Mesenchymal stem cell (in vitro differentiated cells and primary cell): ENCODE data around the gene MYO3A.

ENCODE experiments used
- DNase-seq: peaks from one replicate; pipeline ENCODE4 v3.0.0-alpha.2; 2013
- H2AFZ ChIP-seq: one replicate; pipeline ENCODE4 v1.6.1; 2013; ENCODE audit warnings: low read depth, mild to moderate bottlenecking, control low read depth, inconsistent platforms, low read length, moderate library complexity
- H2AK5ac ChIP-seq: 2 replicates; pipeline ENCODE4 v1.6.1; 2013; ENCODE audit warnings: low read length, moderate library complexity, mild to moderate bottlenecking, inconsistent platforms; ENCODE audit not compliant: severe bottlenecking
- H2BK120ac ChIP-seq: one replicate; pipeline ENCODE4 v1.6.1; 2013; ENCODE audit warnings: low read depth, mild to moderate bottlenecking, inconsistent platforms, low read length, moderate library complexity
- H2BK12ac ChIP-seq, 2 experiments: one replicate each; pipeline ENCODE4 v1.6.1; 2013; ENCODE audit warnings: inconsistent platforms in 2 of 2, low read length in 2 of 2, mild to moderate bottlenecking in 2 of 2, moderate library complexity in 2 of 2, control low read depth in 1 of 2
- H2BK15ac ChIP-seq: one replicate; pipeline ENCODE4 v1.6.1; 2013; ENCODE audit warnings: mild to moderate bottlenecking, low read depth, inconsistent platforms; ENCODE audit not compliant: poor library complexity, severe bottlenecking
- H2BK5ac ChIP-seq: 2 replicates; pipeline ENCODE4 v1.6.1; 2013; ENCODE audit warnings: low read depth, mild to moderate bottlenecking, low read length, control low read depth, inconsistent platforms; ENCODE audit not compliant: poor library complexity, severe bottlenecking
- H3K14ac ChIP-seq, 2 experiments: one replicate each; pipeline ENCODE4 v1.6.1; 2013; ENCODE audit warnings: inconsistent platforms in 2 of 2, low read length in 2 of 2, control low read depth in 1 of 2, mild to moderate bottlenecking in 1 of 2, moderate library complexity in 1 of 2
- H3K18ac ChIP-seq, 2 experiments: one replicate each; pipeline ENCODE4 v1.6.1; 2013; ENCODE audit warnings: inconsistent platforms in 2 of 2, low read length in 2 of 2, control low read depth in 1 of 2, low read depth in 1 of 2, mild to moderate bottlenecking in 1 of 2
- H3K23ac ChIP-seq, 2 experiments: one replicate each; pipeline ENCODE4 v1.6.1; 2013; ENCODE audit warnings: inconsistent platforms in 2 of 2, low read length in 2 of 2, mild to moderate bottlenecking in 2 of 2, moderate library complexity in 2 of 2, control low read depth in 1 of 2
- H3K27ac ChIP-seq: 2 replicates; pipeline ENCODE4 v1.5.1; 2013; ENCODE audit warnings: mild to moderate bottlenecking, moderate library complexity, low read length, control low read depth, inconsistent platforms; ENCODE audit not compliant: poor library complexity, severe bottlenecking
- H3K27me3 ChIP-seq, 2 experiments: 2 replicates each; pipeline versions ENCODE4 v1.6.1 to v1.7.0; 2013; ENCODE audit warnings: low read length in 2 of 2, mild to moderate bottlenecking in 2 of 2, moderate library complexity in 2 of 2, control low read depth in 1 of 2, inconsistent platforms in 1 of 2; ENCODE audit not compliant: control insufficient read depth in 1 of 2, insufficient read depth in 1 of 2
- H3K36me3 ChIP-seq, 2 experiments: 2 replicates each; pipeline versions ENCODE4 v1.6.1 to v1.7.0; 2013; ENCODE audit warnings: low read length in 2 of 2, control low read depth in 1 of 2, inconsistent platforms in 1 of 2, low read depth in 1 of 2, mild to moderate bottlenecking in 1 of 2; ENCODE audit not compliant: insufficient read depth in 2 of 2, control insufficient read depth in 1 of 2
- H3K4ac ChIP-seq, 2 experiments: one replicate each; pipeline ENCODE4 v1.6.1; 2013; ENCODE audit warnings: inconsistent platforms in 2 of 2, low read length in 2 of 2, mild to moderate bottlenecking in 2 of 2, moderate library complexity in 2 of 2, control low read depth in 1 of 2, low read depth in 1 of 2
- H3K4me1 ChIP-seq: 2 replicates; pipeline ENCODE4 v1.6.1; 2013; ENCODE audit warnings: low read depth, low read length, control low read depth; ENCODE audit not compliant: control insufficient read depth, insufficient read depth
- H3K4me2 ChIP-seq: 2 replicates; pipeline ENCODE4 v1.6.1; 2013; ENCODE audit warnings: low read length, mild to moderate bottlenecking, inconsistent platforms; ENCODE audit not compliant: poor library complexity, severe bottlenecking
- H3K4me3 ChIP-seq, 2 experiments: 2 replicates each; pipeline versions ENCODE4 v1.5.1 to v1.7.0; 2013; ENCODE audit warnings: low read length in 2 of 2, mild to moderate bottlenecking in 2 of 2, control low read depth in 1 of 2, low read depth in 1 of 2; ENCODE audit not compliant: insufficient read depth in 1 of 2
- H3K79me1 ChIP-seq: replicated peaks from 2 replicates; pipeline ENCODE4 v1.6.1; 2013; ENCODE audit warnings: mild to moderate bottlenecking, control low read depth, low read length, inconsistent platforms; ENCODE audit not compliant: poor library complexity, severe bottlenecking
- H3K9ac ChIP-seq: 2 replicates; pipeline ENCODE4 v1.7.0; 2013; ENCODE audit warnings: mild to moderate bottlenecking, low read length, moderate library complexity
- H3K9me3 ChIP-seq: 2 replicates; pipeline ENCODE4 v1.7.0; 2013; ENCODE audit warnings: mild to moderate bottlenecking, low read length; ENCODE audit not compliant: control insufficient read depth
- H4K8ac ChIP-seq: one replicate; pipeline ENCODE4 v1.6.1; 2013; ENCODE audit warnings: inconsistent platforms, mild to moderate bottlenecking, low read length, moderate library complexity
- H4K91ac ChIP-seq: one replicate; pipeline ENCODE4 v1.6.1; 2013; ENCODE audit warnings: mild to moderate bottlenecking, low read length, inconsistent platforms
- whole genome bisulfite sequencing: methylation state at CpG from one replicate; pipeline ENCODE4 v1.1.7; 2013; ENCODE audit warnings: mixed read lengths; 5-methylcytosine and 5-hydroxymethylcytosine counted together

MYO3A gene

DNA sequence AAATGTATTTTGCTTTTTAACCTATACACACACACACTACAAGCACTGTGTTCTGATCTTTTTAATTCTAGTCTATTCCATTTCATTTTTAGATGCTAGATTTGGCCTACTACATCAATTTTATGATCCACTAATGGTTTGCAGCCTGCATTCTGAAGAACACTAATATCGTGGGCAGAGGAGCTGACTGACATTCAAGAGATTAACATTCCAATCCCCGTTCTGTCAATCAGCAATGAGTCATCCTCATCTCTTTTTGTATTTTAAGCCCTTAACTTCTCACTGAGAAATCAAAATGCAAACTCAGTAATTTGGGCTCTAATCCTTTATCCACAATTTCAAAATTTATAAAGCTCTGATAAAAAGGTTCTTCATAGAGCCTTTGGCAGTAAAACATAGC, 235.4 kb downstream of the MYO3A start:
- Histone ChIP-seq H4K8ac (no peak overlapping the region), H4K91ac (no peak overlapping the region), H3K9ac (no peak overlapping the region), H2BK5ac (no peak overlapping the region), H3K18ac (no peak overlapping the region), H3K36me3 (no peaks in the 10 kb centered on the region), H2AFZ (no peak overlapping the region), H3K9me3 (no peaks in the 10 kb centered on the region), H3K4me1 (no peaks in the 10 kb centered on the region), H2BK120ac (no peak overlapping the region), H2BK15ac (no peak overlapping the region), H3K4me3 (no peak overlapping the region), H3K23ac (no peak overlapping the region), H3K14ac (no peak overlapping the region), H3K79me1 (no peaks in the 10 kb centered on the region), H2BK12ac (no peak overlapping the region), H2AK5ac (no peak overlapping the region), H3K4ac (no peak overlapping the region), H3K4me2 (no peak overlapping the region), H3K27me3 (no peaks in the 10 kb centered on the region), H3K27ac (no peak overlapping the region)
- no peak for DNase-seq
- 53% methylated on average over 2 of the region's 2 CpGs for WGBS

DNA sequence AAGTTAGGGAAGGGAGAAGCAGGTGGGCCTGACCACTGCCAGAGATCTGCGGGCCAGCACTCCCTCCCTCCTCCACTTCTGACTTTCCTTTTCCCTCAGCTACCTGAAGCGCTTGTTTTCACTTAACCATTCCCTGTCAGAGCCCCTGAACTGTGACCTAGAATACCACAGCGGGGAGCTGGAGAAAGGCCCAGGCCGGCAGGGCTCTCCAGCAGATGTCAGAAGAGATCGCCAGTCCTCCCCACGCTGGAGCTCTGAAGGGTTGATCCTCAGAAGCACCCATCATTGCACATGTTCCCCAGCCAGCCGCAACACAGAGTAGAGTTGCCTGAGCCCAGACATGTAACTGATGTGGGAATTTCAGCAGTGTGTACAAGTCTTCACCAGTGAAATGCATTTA, 238.1 kb downstream of the MYO3A start:
- WGBS, result 67% methylated on average over 6 of the region's 7 CpGs
- no peak overlapping the region for H3K14ac ChIP-seq

DNA sequence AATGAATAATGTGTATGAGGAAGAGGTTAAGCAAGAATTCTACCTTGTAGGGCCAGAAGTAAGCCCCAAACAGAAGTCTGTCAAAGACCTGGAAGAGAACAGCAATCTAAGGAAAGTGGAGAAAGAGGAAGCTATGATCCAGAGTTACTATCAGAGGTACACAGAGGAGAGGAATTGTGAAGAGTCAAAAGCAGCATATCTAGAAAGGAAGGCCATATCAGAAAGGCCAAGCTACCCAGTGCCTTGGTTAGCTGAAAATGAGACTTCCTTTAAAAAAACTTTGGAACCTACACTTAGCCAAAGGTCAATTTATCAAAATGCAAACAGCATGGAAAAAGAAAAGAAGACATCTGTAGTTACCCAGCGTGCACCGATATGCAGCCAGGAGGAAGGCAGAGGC, 239.8 kb downstream of the MYO3A start:
- Histone ChIP-seq H4K8ac (no peak overlapping the region), H3K9me3 (no peaks in the 10 kb centered on the region), H2BK5ac (no peak overlapping the region), H3K36me3 (no peaks in the 10 kb centered on the region), H3K9ac (no peak overlapping the region), H3K27me3 (no peaks in the 10 kb centered on the region), H3K14ac (no peak overlapping the region), H3K23ac (no peak overlapping the region), H4K91ac (no peak overlapping the region), H2AFZ (no peak overlapping the region), H3K27ac (no peak overlapping the region), H2AK5ac (no peak overlapping the region), H2BK15ac (no peak overlapping the region), H3K4me3 (no peak overlapping the region), H3K4me1 (no peaks in the 10 kb centered on the region), H2BK12ac (no peak overlapping the region), H3K79me1 (no peaks in the 10 kb centered on the region), H3K18ac (no peak overlapping the region), H3K4ac (no peak overlapping the region), H3K4me2 (no peak overlapping the region), H2BK120ac (no peak overlapping the region)
- 43% methylated on average over 2 of the region's 2 CpGs for WGBS
- no peak for DNase-seq

More for the DNA sequence above, 238.1 kb downstream of the MYO3A start:
- H2BK120ac ChIP-seq, result no peak overlapping the region
- no peak overlapping the region for H2BK12ac ChIP-seq
- H2BK15ac ChIP-seq, result no peak overlapping the region
- no peak overlapping the region for H3K4ac ChIP-seq
- H2BK5ac ChIP-seq, result no peak overlapping the region
- H3K4me3 ChIP-seq, result no peak overlapping the region
- no peak overlapping the region for H3K27ac ChIP-seq
- no peak overlapping the region for H3K23ac ChIP-seq
- no peak overlapping the region for H3K9ac ChIP-seq
- H3K4me1 ChIP-seq, result no peaks in the 10 kb centered on the region
- no peaks in the 10 kb centered on the region for H3K36me3 ChIP-seq
- no peak overlapping the region for H3K4me2 ChIP-seq
- no peak overlapping the region for H2AFZ ChIP-seq
- H3K9me3 ChIP-seq, result no peaks in the 10 kb centered on the region
- no peak overlapping the region for H3K18ac ChIP-seq
- H3K27me3 ChIP-seq, result no peaks in the 10 kb centered on the region
- H2AK5ac ChIP-seq, result no peak overlapping the region
- H4K8ac ChIP-seq, result no peak overlapping the region
- H3K79me1 ChIP-seq, result no peaks in the 10 kb centered on the region
- DNase-seq, result no peak
- H4K91ac ChIP-seq, result no peak overlapping the region

DNA sequence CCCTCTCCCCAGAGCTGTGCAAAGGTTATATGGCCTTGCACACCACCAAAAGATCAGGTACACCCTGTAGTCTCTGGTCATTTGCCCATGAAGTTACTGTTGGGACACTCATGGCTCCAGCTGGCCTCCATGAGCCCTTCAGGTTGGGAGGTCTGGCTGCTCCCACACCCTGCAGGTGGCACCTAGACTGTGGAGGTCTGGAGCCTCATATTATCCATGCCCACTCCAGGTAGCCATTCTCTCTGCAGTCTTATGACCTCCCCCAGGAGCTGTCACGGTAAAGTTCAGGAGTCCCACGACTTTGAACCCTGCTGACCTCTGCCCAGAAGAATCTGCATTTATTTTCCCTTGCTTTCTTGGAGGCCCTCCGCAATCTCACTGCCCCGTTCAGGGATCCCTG, 243.3 kb downstream of the MYO3A start:
- Histone ChIP-seq H3K79me1 (no peaks in the 10 kb centered on the region), H3K27ac (no peak overlapping the region), H4K91ac (no peak overlapping the region), H2BK5ac (no peak overlapping the region), H3K27me3 (no peaks in the 10 kb centered on the region), H3K9me3 (no peaks in the 10 kb centered on the region), H3K14ac (no peak overlapping the region), H3K4me1 (no peaks in the 10 kb centered on the region), H3K23ac (no peak overlapping the region), H3K36me3 (no peaks in the 10 kb centered on the region), H3K18ac (no peak overlapping the region), H2BK15ac (no peak overlapping the region), H2AFZ (no peak overlapping the region), H4K8ac (no peak overlapping the region), H2AK5ac (no peak overlapping the region), H3K4ac (no peak overlapping the region), H3K9ac (no peak overlapping the region), H3K4me3 (no peak overlapping the region), H3K4me2 (no peak overlapping the region), H2BK12ac (no peak overlapping the region), H2BK120ac (no peak overlapping the region)
- no peak for DNase-seq
- 77% methylated on average over 4 of the region's 4 CpGs for WGBS
